ENCODE results near the gene GC.

DNA sequence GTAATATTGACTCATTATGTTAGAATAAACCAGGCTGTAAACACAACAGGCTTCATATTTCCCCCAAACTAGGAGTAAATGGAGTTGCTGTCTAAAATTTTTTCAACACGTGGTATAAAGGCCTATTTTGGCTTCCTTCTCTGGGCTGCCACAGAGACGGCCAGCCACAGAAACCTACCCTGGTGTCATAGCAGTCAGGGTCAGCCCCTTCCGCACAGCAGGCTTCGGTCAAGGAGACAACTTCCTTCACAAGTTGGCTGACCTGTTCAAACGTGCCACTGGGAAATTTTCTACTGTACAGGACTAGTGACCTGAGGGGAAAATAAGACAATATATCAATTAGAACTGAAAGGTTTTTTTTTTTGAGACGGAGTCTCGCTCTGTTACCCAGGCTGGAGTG, 15.8 kb downstream of the GC start:
- TF ChIP-seq, protein P1, sequence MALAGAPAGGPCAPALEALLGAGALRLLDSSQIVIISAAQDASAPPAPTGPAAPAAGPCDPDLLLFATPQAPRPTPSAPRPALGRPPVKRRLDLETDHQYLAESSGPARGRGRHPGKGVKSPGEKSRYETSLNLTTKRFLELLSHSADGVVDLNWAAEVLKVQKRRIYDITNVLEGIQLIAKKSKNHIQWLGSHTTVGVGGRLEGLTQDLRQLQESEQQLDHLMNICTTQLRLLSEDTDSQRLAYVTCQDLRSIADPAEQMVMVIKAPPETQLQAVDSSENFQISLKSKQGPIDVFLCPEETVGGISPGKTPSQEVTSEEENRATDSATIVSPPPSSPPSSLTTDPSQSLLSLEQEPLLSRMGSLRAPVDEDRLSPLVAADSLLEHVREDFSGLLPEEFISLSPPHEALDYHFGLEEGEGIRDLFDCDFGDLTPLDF (CRISPR knock-in tag; IDR thresholded peaks at IDR 0.05): no peak
- no peak for TF ChIP-seq CTCF (IDR thresholded peaks at IDR 0.05)

Data from WTC11 (cell line).